ENCODE measurements around the gene ACACB.

Gene ACACB

DNA sequence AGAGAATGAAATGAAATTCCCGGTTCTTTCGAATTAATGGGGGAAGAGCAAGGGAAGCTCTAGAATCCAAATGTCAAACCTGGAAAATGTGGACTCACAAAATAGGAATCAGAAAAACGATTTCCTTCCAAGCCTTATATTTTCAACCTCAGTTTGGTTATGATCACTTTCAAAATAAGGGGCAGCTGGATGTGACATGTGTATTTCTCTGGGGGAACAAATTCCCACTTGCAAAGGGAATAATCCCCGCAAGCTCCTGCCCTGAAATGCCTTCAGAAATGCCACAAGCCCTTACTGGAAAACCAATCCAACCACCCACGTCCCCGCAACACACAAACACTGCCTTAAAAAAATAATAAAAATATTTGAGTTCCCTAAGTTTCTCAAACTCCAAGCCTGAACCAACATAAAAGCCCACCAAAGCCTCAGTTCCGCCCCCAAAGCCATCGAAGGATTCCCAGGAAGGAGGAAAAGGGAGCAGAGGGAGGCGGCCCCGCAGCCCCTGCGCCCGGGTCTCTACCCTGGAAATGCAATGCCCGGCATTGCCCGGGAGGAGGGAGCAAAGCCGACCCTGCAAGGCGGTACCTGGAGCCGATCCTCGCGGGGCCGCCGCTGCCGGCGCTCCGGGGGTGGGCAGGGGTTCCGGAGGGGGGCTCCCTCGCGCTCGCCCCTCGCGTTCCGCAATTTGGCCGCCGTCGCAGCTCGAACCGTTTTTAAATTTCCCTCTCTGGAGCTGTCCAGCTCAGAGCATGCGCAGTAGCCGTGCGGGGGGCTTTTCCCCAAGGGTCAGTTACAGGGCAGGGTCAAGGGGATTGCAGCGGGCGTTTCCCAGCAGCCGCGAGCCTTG, 192.4 kb downstream of the ACACB start, which contains the start of gene FOXN4:
Gene FOXN4, minus strand, starts transcription at position 751 of the 847 bp plus-strand sequence. CDS start 963 bp downstream, outside the sequence.
- Histone ChIP-seq H3K27me3 (replicated peaks; ENCODE audit: control insufficient read depth, insufficient read depth, low read length) (peaks cover 1% of the 10 kb centered on the region), H3K36me3 (ENCODE audit: control insufficient read depth, insufficient read depth, low read length) (no peaks in the 10 kb centered on the region), H3K4me3 (replicated peaks; ENCODE audit: low read depth, low read length) (no peak within 1 kb of the TSS; the same call in 1 of the 2 replicates)
- TF ChIP-seq, protein P1, sequence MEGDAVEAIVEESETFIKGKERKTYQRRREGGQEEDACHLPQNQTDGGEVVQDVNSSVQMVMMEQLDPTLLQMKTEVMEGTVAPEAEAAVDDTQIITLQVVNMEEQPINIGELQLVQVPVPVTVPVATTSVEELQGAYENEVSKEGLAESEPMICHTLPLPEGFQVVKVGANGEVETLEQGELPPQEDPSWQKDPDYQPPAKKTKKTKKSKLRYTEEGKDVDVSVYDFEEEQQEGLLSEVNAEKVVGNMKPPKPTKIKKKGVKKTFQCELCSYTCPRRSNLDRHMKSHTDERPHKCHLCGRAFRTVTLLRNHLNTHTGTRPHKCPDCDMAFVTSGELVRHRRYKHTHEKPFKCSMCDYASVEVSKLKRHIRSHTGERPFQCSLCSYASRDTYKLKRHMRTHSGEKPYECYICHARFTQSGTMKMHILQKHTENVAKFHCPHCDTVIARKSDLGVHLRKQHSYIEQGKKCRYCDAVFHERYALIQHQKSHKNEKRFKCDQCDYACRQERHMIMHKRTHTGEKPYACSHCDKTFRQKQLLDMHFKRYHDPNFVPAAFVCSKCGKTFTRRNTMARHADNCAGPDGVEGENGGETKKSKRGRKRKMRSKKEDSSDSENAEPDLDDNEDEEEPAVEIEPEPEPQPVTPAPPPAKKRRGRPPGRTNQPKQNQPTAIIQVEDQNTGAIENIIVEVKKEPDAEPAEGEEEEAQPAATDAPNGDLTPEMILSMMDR (IDR thresholded peaks at IDR 0.05; ENCODE audit: insufficient read depth, low read length, poor library complexity, severe bottlenecking) = no peak
- DNase-seq (ENCODE audit: extremely low read depth, insufficient read length) = no peak

DNA sequence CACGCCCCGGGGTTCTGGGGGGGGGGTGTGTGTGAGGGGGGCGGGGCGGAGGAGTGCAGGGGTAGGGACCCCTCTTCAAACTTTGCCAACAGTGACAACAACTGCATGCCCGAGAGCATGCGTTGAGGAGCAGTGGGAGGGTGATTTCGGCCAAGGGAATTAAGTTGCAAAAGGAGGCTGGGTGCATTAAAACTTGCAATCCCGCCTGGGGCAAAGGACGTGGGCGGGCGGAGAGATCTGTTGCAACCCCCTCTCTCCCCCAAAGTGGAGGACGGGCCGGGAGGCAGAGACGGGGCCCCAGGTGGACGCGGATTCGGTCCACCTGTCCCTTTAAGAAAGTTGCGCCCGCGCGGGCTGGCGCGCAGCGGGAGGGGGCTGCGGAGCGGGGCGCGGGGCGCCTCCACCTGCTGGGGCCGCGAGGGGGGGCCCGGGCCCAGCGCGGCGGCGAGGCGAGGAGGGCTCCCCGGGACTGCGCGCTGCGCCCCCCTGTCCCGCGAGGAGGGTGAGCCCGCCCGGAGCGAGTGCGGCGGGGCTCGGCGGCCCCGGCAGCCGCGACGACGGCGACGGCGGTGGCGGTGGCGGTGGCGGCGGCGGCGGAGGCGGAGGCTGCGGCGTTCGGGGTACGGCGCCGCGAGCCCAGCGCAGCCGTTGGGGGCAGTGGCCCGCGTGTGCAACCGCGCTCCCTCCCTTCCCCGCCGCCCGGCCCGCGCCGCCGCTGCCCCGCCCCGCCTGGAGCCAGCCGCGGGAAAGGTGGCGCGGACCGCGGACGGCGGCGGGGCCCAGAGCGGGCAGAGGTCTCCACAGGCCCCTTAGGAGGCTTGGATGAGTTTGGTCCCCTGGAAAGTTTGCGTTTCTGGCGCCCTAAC, 193.2 kb downstream of the ACACB start:
- Histone ChIP-seq H3K27me3 (replicated peaks; ENCODE audit: control insufficient read depth, insufficient read depth, low read length) (no peaks in the 10 kb centered on the region; the same call in none of the 2 replicates), H3K4me3 (replicated peaks; ENCODE audit: low read depth, low read length) (no peak overlapping the region; the same call in 1 of the 2 replicates), H3K36me3 (ENCODE audit: control insufficient read depth, insufficient read depth, low read length) (no peaks in the 10 kb centered on the region)
- DNase-seq (ENCODE audit: extremely low read depth, insufficient read length) = no peak
- TF ChIP-seq, protein P1 (IDR thresholded peaks at IDR 0.05; ENCODE audit: insufficient read depth, low read length, poor library complexity, severe bottlenecking) = no peak

DNA sequence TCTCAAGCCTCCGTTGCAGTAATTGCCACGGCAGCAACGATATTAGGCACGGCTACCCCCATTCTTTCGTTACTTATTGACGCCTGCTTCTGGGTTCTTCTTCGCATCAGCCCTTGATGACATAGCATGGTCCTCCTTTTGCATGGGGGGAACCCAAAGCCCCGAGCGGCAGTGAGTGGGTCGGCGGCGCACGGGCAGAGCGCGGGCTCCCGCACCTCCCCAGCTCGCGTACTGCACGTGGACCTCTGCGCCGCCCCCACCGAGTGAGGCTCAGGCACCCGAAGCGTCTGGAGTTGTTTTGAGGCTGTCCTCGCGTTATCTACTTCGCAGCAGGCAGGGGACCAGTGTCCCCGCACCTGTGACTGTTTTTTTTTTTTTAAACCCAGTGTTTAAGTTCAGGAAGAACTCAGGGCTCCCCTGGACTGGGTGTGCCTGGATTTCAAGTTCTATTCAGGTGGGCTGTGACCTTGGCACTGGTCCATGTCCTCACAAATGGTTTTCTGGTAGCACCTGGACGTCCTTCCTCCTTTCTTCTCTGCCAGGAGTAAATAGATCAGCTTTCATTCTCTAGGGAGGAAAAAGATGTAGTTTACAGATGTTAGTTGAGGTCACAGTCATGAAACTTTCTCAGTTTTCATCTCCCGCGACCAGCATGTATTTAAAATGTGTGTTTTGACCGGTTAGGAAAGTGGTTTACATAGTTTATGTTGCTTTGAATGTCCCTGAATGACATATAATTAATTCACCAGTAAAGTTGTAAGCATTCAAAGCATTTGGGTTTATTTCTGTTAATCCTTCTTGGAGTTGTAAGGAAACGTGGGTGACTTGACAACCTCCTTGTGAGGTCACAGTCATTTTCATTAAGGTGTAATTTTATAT, 194.1 kb downstream of the ACACB start:
- H3K36me3 ChIP-seq (ENCODE audit: control insufficient read depth, insufficient read depth, low read length) = no peaks in the 10 kb centered on the region
- DNase-seq (ENCODE audit: extremely low read depth, insufficient read length) = no peak
- no peaks in the 10 kb centered on the region; the same call in none of the 2 replicates for H3K27me3 ChIP-seq (replicated peaks; ENCODE audit: control insufficient read depth, insufficient read depth, low read length)
- TF ChIP-seq, protein P1 (IDR thresholded peaks at IDR 0.05; ENCODE audit: insufficient read depth, low read length, poor library complexity, severe bottlenecking) = no peak
- H3K4me3 ChIP-seq (replicated peaks; ENCODE audit: low read depth, low read length) = no peak overlapping the region

All from GM06990 (cell line).